GM21619 (cell line): ENCODE results near the gene S100A12.

Experiments
- ATAC-seq: cut with Tn5 transposase; IDR thresholded peaks from one replicate; pipeline ENCODE4 v1.9.1; 2021; ENCODE audit not compliant: unreplicated experiment

S100A12 gene

GRCh38 chr1:153370146-153370545, 5.3 kb downstream of the S100A12 start:
- no peak for ATAC-seq

- no peak for ATAC-seq
These were observed 6.9 kb downstream of the S100A12 start for GRCh38 chr1:153368495-153368894.

- no peak for ATAC-seq
These were observed 8.3 kb downstream of the S100A12 start for GRCh38 chr1:153367090-153367489.

- ATAC-seq = no peak
These were observed 9.2 kb downstream of the S100A12 start for GRCh38 chr1:153366261-153366660.

- no peak for ATAC-seq
These were observed 9.7 kb downstream of the S100A12 start for GRCh38 chr1:153365696-153366095.

GRCh38 chr1:153364766-153365666, 10.4 kb downstream of the S100A12 start:
- ATAC-seq = no peak

GRCh38 chr1:153364156-153364555, 11.3 kb downstream of the S100A12 start:
- ATAC-seq = no peak

GRCh38 chr1:153363641-153364040, 11.8 kb downstream of the S100A12 start:
- no peak for ATAC-seq

- ATAC-seq = no peak
These were observed 13.1 kb downstream of the S100A12 start for GRCh38 chr1:153362187-153362775.

- ATAC-seq = no peak
These were observed 13.8 kb downstream of the S100A12 start for GRCh38 chr1:153361480-153362109.

GRCh38 chr1:153360592-153361479, 14.6 kb downstream of the S100A12 start:
- ATAC-seq = no peak

GRCh38 chr1:153360190-153360589, 15.2 kb downstream of the S100A12 start:
- no peak for ATAC-seq

- ATAC-seq = no peak
These were observed 16.2 kb downstream of the S100A12 start for GRCh38 chr1:153359241-153359640.

GRCh38 chr1:153358691-153358975, 16.8 kb downstream of the S100A12 start:
- ATAC-seq = no peak

- no peak for ATAC-seq
These were observed 17.3 kb downstream of the S100A12 start, which contains the start of gene S100A9 for GRCh38 chr1:153357853-153358690. S100A9 (plus strand) TSS chr1:153357854; CDS start chr1:153358284, 430 bp downstream.

GRCh38 chr1:153357076-153357852, 18.2 kb downstream of the S100A12 start:
- no peak for ATAC-seq

- no peak for ATAC-seq
These were observed 18.9 kb downstream of the S100A12 start for GRCh38 chr1:153356392-153357075.

- no peak for ATAC-seq
These were observed 19.9 kb downstream of the S100A12 start for GRCh38 chr1:153355445-153356071.
